ENCODE data around the gene CIAPIN1. TPM values are rescaled to one million over a fixed set of nuclear protein-coding genes. Genes with fewer than 3 reads are reported as not detected.
"Not testable (repeated sequence)": the region's sequence is repeated elsewhere in the genome, so short reads cannot be mapped to it uniquely, and the experiment has no call there.

Gene CIAPIN1
- total RNA-seq, 1 donor from 2014 or later = 31.2 TPM

DNA sequence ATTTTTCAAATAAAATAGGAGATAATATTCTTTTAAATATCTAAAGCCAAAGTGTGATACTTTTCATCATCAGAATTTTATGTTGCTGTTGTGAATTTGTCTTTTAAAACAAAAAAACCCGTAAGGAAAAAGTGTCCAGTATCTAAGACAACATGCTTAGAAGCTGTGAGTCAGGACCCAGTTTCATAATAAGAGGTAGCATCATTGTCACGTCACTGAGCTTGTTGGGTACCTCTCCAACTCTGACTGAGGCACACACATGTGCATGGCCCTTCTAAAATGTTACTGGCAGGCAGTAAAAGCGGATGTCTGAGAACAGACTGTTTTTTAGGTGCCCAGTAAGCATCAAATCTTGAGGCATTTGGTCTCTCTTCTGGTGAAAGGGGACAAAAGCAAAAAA lies 2.5 kb downstream of the CIAPIN1 start:
- Histone ChIP-seq H3K4me3 (no peak overlapping the region), H3K27me3 (no peaks in the 10 kb centered on the region), H3K4me1 (peaks cover 12% of the 10 kb centered on the region), H3K27ac (no peak overlapping the region), H3K9me3 (no peaks in the 10 kb centered on the region), H3K36me3 (no peaks in the 10 kb centered on the region)
- ATAC-seq = no peak
- intact Hi-C loops (cut with DNase I) = no loop called here
- no peak for DNase-seq
- TF ChIP-seq, protein P1, sequence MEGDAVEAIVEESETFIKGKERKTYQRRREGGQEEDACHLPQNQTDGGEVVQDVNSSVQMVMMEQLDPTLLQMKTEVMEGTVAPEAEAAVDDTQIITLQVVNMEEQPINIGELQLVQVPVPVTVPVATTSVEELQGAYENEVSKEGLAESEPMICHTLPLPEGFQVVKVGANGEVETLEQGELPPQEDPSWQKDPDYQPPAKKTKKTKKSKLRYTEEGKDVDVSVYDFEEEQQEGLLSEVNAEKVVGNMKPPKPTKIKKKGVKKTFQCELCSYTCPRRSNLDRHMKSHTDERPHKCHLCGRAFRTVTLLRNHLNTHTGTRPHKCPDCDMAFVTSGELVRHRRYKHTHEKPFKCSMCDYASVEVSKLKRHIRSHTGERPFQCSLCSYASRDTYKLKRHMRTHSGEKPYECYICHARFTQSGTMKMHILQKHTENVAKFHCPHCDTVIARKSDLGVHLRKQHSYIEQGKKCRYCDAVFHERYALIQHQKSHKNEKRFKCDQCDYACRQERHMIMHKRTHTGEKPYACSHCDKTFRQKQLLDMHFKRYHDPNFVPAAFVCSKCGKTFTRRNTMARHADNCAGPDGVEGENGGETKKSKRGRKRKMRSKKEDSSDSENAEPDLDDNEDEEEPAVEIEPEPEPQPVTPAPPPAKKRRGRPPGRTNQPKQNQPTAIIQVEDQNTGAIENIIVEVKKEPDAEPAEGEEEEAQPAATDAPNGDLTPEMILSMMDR (IDR thresholded peaks at IDR 0.05) = no peak

DNA sequence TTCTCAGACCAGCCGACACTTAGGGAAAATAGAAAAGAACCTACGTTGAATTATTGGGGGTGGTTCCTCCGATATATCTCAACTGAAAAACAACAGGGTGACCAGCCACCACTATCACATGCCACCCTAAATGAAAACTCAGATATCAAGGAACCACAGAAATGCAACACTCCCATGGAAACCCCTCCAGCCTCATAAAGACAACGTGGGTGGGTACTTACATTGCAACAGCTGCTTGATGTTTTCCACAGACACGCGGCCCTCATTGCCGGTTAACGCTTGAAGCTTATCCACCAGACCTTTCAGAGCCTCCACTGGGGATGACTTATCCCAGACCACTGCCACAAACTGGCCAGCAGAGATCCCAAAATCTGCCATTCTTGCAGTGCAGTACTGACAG lies 6.6 kb downstream of the CIAPIN1 start:
- H3K27ac ChIP-seq; H3K9me3 ChIP-seq; DNase-seq; H3K4me3 ChIP-seq; H3K27me3 ChIP-seq; ATAC-seq; intact Hi-C loops (cut with DNase I); H3K4me1 ChIP-seq: not testable (repeated sequence)
- H3K36me3 ChIP-seq = peaks cover 38% of the 10 kb centered on the region

DNA sequence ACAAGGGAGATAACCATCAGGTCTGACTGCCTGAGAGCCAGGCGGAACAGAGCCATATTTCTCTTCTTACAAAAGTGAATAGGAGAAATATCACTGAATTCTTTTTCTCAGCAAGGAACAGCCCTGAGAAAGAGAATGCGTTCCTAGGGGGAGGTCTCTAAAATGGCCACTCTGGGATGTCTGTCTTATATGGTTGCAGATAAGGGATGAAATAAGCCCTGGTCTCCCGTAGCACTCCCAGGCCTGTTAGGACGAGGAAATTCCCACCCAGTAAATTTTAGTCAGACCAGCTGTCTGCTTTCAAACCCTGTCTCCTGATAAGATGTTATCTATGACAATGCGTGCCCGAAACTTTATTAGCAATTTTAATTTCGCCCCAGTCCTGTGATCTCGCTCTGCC lies 7.2 kb downstream of the CIAPIN1 start:
- intact Hi-C loops (cut with DNase I); ATAC-seq; H3K27ac ChIP-seq; H3K4me1 ChIP-seq; H3K4me3 ChIP-seq; DNase-seq; H3K9me3 ChIP-seq; H3K27me3 ChIP-seq: not testable (repeated sequence)
- H3K36me3 ChIP-seq = peaks cover 44% of the 10 kb centered on the region

DNA sequence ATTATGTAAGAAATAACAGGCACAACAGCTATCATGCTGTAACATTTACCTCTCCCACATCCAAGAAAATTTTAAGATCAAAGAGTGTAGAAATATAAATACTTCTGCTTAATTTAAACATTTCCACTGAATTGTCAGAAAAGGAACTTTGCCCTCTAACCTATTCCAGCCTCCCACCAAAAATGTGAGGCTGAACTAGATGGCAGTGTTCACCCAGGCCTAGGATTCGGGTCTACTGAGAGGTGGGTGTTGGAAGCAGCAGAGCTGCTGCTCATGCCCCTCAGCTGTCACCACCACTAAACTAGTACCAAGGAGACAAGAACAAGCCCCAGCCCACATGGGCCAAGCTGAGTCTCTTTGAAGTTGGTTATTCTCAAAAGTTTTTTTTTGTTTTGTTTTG lies 11.3 kb downstream of the CIAPIN1 start:
- no peaks in the 10 kb centered on the region for H3K9me3 ChIP-seq
- H3K4me1 ChIP-seq = no peaks in the 10 kb centered on the region
- no peak overlapping the region for H3K4me3 ChIP-seq
- H3K36me3 ChIP-seq = peaks cover 86% of the 10 kb centered on the region
- no peak for ATAC-seq
- H3K27me3 ChIP-seq = no peaks in the 10 kb centered on the region
- no peak for DNase-seq
- intact Hi-C loops (cut with DNase I) = no loop called here
- H3K27ac ChIP-seq = no peak overlapping the region
- TF ChIP-seq, protein P1 (IDR thresholded peaks at IDR 0.05) = no peak

DNA sequence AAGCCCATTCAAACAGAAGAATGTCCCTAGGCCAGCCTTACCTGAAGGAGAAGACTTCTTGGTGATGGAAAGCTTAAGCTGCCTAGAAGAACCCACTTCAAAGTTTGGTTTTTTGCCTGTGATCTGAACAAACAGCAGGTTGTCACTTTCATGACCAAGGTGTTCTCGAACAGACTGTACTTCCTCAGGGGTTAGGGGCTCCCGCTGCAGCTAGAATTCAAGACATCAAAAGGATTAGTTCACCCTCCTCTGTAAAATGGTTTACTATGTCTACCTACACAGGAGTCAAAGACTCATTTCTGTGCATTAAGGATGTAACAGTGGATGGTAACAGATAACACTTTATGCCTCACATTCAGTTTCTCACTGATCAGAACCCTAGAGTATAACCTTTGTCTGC lies 13.2 kb downstream of the CIAPIN1 start:
- peaks cover 99% of the 10 kb centered on the region for H3K36me3 ChIP-seq
- H3K4me3 ChIP-seq = no peak overlapping the region
- no peaks in the 10 kb centered on the region for H3K9me3 ChIP-seq
- H3K4me1 ChIP-seq = no peaks in the 10 kb centered on the region
- no peak overlapping the region for H3K27ac ChIP-seq
- DNase-seq (no peak), ATAC-seq (no peak)
- H3K27me3 ChIP-seq = no peaks in the 10 kb centered on the region
- TF ChIP-seq, protein P1 (IDR thresholded peaks at IDR 0.05) = no peak
- intact Hi-C loops (cut with DNase I) = no loop called here

DNA sequence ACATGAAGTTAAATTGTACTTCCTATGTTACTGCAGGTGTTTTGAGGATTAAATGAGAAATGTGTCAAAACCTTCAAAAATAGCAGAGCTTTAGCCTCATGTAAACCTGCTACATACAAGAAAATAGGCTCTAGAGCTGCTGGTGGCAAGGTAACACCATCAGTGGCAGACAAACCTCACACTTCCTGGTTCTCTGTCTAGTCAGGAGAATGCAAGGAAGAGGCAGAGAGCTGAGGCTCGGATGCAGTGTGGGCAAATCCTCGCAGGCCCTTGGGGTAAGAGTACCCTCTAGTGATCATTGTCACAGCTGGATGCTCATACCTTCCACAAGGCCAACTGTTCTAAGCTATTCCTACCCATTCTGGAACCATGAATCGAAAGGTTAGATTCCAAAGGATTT lies 14.2 kb downstream of the CIAPIN1 start:
- DNase-seq = no peak
- Histone ChIP-seq H3K36me3 (peaks cover 99% of the 10 kb centered on the region), H3K4me1 (no peaks in the 10 kb centered on the region), H3K4me3 (no peak overlapping the region), H3K27ac (no peak overlapping the region), H3K9me3 (no peaks in the 10 kb centered on the region), H3K27me3 (no peaks in the 10 kb centered on the region)
- TF ChIP-seq, protein P1 (IDR thresholded peaks at IDR 0.05) = no peak
- no peak for ATAC-seq
- intact Hi-C loops (cut with DNase I) = no loop called here

DNA sequence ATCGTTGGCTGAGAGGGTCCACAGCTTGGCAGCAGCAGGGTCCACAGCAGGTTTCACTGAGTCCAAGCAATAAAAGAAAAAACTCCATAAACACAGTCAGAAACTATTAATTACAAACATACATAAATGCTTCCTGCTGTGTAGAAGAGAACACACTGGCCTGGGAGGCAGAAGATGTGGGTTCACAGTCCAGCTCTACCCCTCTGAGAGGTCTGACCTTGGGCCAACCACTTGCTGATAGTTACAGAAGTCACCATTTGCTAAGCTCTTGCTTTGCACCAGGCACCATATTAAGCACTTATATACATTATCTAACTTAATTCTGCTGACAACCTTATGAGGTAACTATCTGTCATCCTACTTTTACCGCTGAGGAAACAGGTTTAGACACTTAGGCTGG lies 14.7 kb downstream of the CIAPIN1 start:
- intact Hi-C loops (cut with DNase I) = no loop called here
- H3K4me3 ChIP-seq = no peak overlapping the region
- no peak for DNase-seq
- no peaks in the 10 kb centered on the region for H3K4me1 ChIP-seq
- TF ChIP-seq, protein P1 (IDR thresholded peaks at IDR 0.05) = no peak
- no peaks in the 10 kb centered on the region for H3K27me3 ChIP-seq
- ATAC-seq = no peak
- peaks cover 99% of the 10 kb centered on the region for H3K36me3 ChIP-seq
- H3K9me3 ChIP-seq = no peaks in the 10 kb centered on the region
- no peak overlapping the region for H3K27ac ChIP-seq

Data from upper lobe of right lung (tissue), 1 donor.